H1 (cell line): ENCODE results near the gene CLDN14.

Experiments used
- EP300 ChIP-seq, 2 experiments: IDR thresholded peaks; 1 replicate in 1 of 2; 2 replicates in 1 of 2; pipeline ENCODE4 v1.6.1; 2011 to 2012; ENCODE audit warnings: low read depth in 2 of 2, low read length in 2 of 2, mild to moderate bottlenecking in 2 of 2, borderline replicate concordance in 1 of 2, inconsistent platforms in 1 of 2, moderate library complexity in 1 of 2
- RAD21 ChIP-seq, 2 experiments: IDR thresholded peaks in 1 of 2; conservative IDR thresholded peaks in 1 of 2; 2 replicates each; pipeline ENCODE4 v1.6.1; 2011; ENCODE audit warnings: low read depth in 2 of 2, low read length in 2 of 2, improper control_type of control experiment in 1 of 2, inconsistent platforms in 1 of 2, mild to moderate bottlenecking in 1 of 2, moderate library complexity in 1 of 2
- SP1 ChIP-seq: IDR thresholded peaks from 2 replicates; pipeline ENCODE4 v1.6.1; 2011; ENCODE audit warnings: low read depth, low read length
- TF ChIP-seq, protein P1 (sequence below), 3 experiments: IDR thresholded peaks; 1 replicate in 2 of 3; 2 replicates in 1 of 3; pipeline versions ENCODE4 v1.5.1 to v1.6.1; 2011; ENCODE audit warnings: low read length in 3 of 3, mild to moderate bottlenecking in 3 of 3, inconsistent platforms in 2 of 3, low read depth in 1 of 3, moderate library complexity in 1 of 3; ENCODE audit not compliant: insufficient read depth in 1 of 3; ENCODE audit errors: control extremely low read depth in 1 of 3

DNA sequence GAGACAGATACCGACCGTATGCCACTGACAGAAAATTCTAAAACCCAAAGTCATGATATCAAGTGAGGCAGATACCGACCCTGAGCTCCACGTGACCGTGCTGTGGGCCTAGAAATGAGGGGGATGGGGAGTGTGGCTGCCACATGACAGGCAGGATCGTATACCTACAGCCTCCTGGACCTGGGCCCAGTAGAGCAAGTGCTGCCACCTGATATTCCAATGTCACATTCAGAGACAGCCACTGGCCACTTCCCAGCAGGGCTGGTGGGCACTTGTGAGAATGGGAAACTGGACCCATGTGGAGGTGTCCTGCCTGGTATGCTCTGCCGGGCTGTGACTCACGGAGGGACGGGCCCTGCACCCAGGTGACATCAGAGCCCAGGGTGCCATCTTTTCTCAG lies 44.6 kb upstream of the CLDN14 start:
- no peak for TF ChIP-seq SP1
- TF ChIP-seq RAD21 (IDR thresholded peaks at IDR 0.05 in 1 of 2, conservative IDR thresholded peaks at IDR 0.05 in 1 of 2; ENCODE audit: low read depth in 2 of 2, low read length in 2 of 2) = no peak
- TF ChIP-seq, protein P1, sequence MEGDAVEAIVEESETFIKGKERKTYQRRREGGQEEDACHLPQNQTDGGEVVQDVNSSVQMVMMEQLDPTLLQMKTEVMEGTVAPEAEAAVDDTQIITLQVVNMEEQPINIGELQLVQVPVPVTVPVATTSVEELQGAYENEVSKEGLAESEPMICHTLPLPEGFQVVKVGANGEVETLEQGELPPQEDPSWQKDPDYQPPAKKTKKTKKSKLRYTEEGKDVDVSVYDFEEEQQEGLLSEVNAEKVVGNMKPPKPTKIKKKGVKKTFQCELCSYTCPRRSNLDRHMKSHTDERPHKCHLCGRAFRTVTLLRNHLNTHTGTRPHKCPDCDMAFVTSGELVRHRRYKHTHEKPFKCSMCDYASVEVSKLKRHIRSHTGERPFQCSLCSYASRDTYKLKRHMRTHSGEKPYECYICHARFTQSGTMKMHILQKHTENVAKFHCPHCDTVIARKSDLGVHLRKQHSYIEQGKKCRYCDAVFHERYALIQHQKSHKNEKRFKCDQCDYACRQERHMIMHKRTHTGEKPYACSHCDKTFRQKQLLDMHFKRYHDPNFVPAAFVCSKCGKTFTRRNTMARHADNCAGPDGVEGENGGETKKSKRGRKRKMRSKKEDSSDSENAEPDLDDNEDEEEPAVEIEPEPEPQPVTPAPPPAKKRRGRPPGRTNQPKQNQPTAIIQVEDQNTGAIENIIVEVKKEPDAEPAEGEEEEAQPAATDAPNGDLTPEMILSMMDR (IDR thresholded peaks at IDR 0.05; ENCODE audit: control extremely low read depth in 1 of 3, insufficient read depth in 1 of 3, low read depth in 1 of 3, low read length in 3 of 3) = no peak
- TF ChIP-seq EP300 (IDR thresholded peaks at IDR 0.05; ENCODE audit: borderline replicate concordance in 1 of 2, low read depth in 2 of 2, low read length in 2 of 2) = no peak
